B cell (primary cell): Measurements from ENCODE around the gene FTO. TPM values are rescaled to one million over a fixed set of nuclear protein-coding genes. Genes with fewer than 3 reads are reported as not detected.

Experiments
- ATAC-seq: fragments of 200-7000 bp; cut with Tn5 transposase; one replicate; pipeline ENCODE4 v1.10.0; 2021; ENCODE audit warnings: low read depth, mild to moderate bottlenecking, moderate number of reproducible peaks, moderate library complexity
- CTCF ChIA-PET: fragments of 350-600 bp; sonication (Branson Sonifier 250); formaldehyde crosslinking; loops from one replicate; lab custom pipeline; 2021; ENCODE audit warnings: antibody characterized with exemption, inconsistent platforms; lab: Charles Lee
- POLR2A ChIA-PET: fragments of 350-600 bp; sonication (Branson Sonifier 250); formaldehyde crosslinking; loops from one replicate; lab custom pipeline; 2021; ENCODE audit warnings: antibody characterized with exemption; lab: Charles Lee
- DNase-seq: peaks from one replicate; pipeline ENCODE4 v3.0.0; 2013
- H2AFZ ChIP-seq: 2 replicates; pipeline ENCODE4 v1.6.1; 2012; ENCODE audit warnings: mild to moderate bottlenecking, low read depth, low read length; ENCODE audit not compliant: insufficient read depth, poor library complexity, severe bottlenecking
- H3K27ac ChIP-seq, 2 donors: 1 replicate in 1 of 2; 2 replicates in 1 of 2; pipeline ENCODE4 v1.5.1; 2012 to 2013; ENCODE audit warnings: low read length in 2 of 2, mild to moderate bottlenecking in 2 of 2, moderate library complexity in 1 of 2
- H3K27me3 ChIP-seq, 4 experiments: fragments of 200-600 bp in 1 of 4; sonication (generic) in 1 of 4; replicated peaks in 1 of 4; 1 replicate in 2 of 4; 2 replicates in 2 of 4; pipeline versions ENCODE4 v1.6.1 to v1.7.0; 2013 to 2016; ENCODE audit warnings: low read length in 3 of 4, mild to moderate bottlenecking in 2 of 4, mixed read lengths in 1 of 4, moderate library complexity in 1 of 4; ENCODE audit not compliant: insufficient read depth in 4 of 4, control insufficient read depth in 3 of 4; ENCODE audit errors: control extremely low read depth in 1 of 4
- H3K36me3 ChIP-seq, 2 experiments: replicated peaks in 1 of 2; 1 replicate in 1 of 2; 2 replicates in 1 of 2; pipeline versions ENCODE4 v1.6.1 to v1.7.1; 2013; ENCODE audit warnings: low read length in 1 of 2; ENCODE audit not compliant: insufficient read depth in 2 of 2, control insufficient read depth in 1 of 2; ENCODE audit errors: control extremely low read depth in 1 of 2, extremely low read depth in 1 of 2
- H3K4me1 ChIP-seq, 2 donors: fragments of 200-600 bp in 1 of 2; sonication (generic) in 1 of 2; 1 replicate in 1 of 2; 2 replicates in 1 of 2; pipeline versions ENCODE4 v1.5.1 to v1.6.1; 2013 to 2017; ENCODE audit warnings: low read length in 2 of 2; ENCODE audit not compliant: control insufficient read depth in 2 of 2, insufficient read depth in 2 of 2
- H3K4me2 ChIP-seq: replicated peaks from 2 replicates; pipeline ENCODE3; 2012; ENCODE audit warnings: mild to moderate bottlenecking, low read depth, low read length; ENCODE audit not compliant: poor library complexity, severe bottlenecking
- H3K4me3 ChIP-seq, 5 experiments: fragments of 200-600 bp in 1 of 5; sonication (generic) in 1 of 5; 1 replicate in 3 of 5; 2 replicates in 2 of 5; pipeline versions ENCODE4 v1.5.1 to v1.7.0; 2011 to 2016; ENCODE audit warnings: low read length in 4 of 5, mild to moderate bottlenecking in 4 of 5, low read depth in 2 of 5, control low read depth in 1 of 5, moderate library complexity in 1 of 5; ENCODE audit not compliant: insufficient read depth in 1 of 5; ENCODE audit errors: control extremely low read depth in 1 of 5, extremely low read depth in 1 of 5
- H3K79me2 ChIP-seq: fragments of 200-600 bp; sonication (generic); one replicate; pipeline ENCODE4 v1.6.0; 2016; ENCODE audit warnings: low read length; ENCODE audit not compliant: control insufficient read depth, insufficient read depth
- H3K9ac ChIP-seq: fragments of 200-600 bp; sonication (generic); 2 replicates; pipeline ENCODE4 v1.6.1; 2017; ENCODE audit warnings: mild to moderate bottlenecking, low read length, moderate library complexity
- H3K9me3 ChIP-seq, 3 donors: one replicate each; pipeline versions ENCODE4 v1.6.1 to v1.7.1; 2013; ENCODE audit warnings: low read length in 2 of 3; ENCODE audit not compliant: control insufficient read depth in 2 of 3, insufficient read depth in 1 of 3; ENCODE audit errors: control extremely low read depth in 1 of 3
- H4K20me1 ChIP-seq: 2 replicates; pipeline ENCODE4 v1.6.0; 2012; ENCODE audit warnings: mild to moderate bottlenecking, low read length; ENCODE audit not compliant: insufficient read depth, control insufficient read depth, poor library complexity, severe bottlenecking
- H3K27ac Mint-ChIP-seq: one replicate; pipeline ENCODE4 v1.8.0; 2021; ENCODE audit warnings: mixed read lengths
- H3K27me3 Mint-ChIP-seq: one replicate; pipeline ENCODE4 v1.8.0; 2021; ENCODE audit warnings: mixed read lengths
- H3K4me1 Mint-ChIP-seq: one replicate; pipeline ENCODE4 v1.8.0; 2021; ENCODE audit warnings: mixed read lengths
- H3K4me3 Mint-ChIP-seq: one replicate; pipeline ENCODE4 v1.8.0; 2021; ENCODE audit warnings: mixed read lengths
- H3K9me3 Mint-ChIP-seq: one replicate; pipeline ENCODE4 v1.8.0; 2022; ENCODE audit warnings: mixed read lengths; ENCODE audit not compliant: insufficient read depth
- EZH2 ChIP-seq: IDR thresholded peaks from 2 replicates; pipeline ENCODE4 v1.6.1; 2012; ENCODE audit warnings: borderline replicate concordance, low read depth, mild to moderate bottlenecking, moderate library complexity, low read length; ENCODE audit not compliant: insufficient read depth, poor library complexity, severe bottlenecking
- WGBS: methylation state at CpG from one replicate; pipeline ENCODE4 v1.1.5; 2013; ENCODE audit warnings: missing lambda C conversion rate; ENCODE audit not compliant: insufficient coverage; 5-methylcytosine and 5-hydroxymethylcytosine counted together
- intact Hi-C: fragments of 100-400 bp; cut with micrococcal nuclease; formaldehyde crosslinking; loops from one replicate; pipeline ENCODE4 v1.10.0; 2022
- polyA plus RNA-seq: library from polyadenylated mRNA; depleted of rRNA; stranded (reverse); fragments of >200 nt; gene quantifications from 2 replicates; pipeline ENCODE4 v1.2.3, GENCODE V29; 2012
- total RNA-seq, 2 donors: library from RNA; stranded (reverse); fragments of 120-200 nt in 1 of 2; gene quantifications; 1 replicate in 1 of 2; 2 replicates in 1 of 2; pipeline versions ENCODE4 v1.2.3 to v1.2.4, GENCODE V29; 2013 to 2022
- TF ChIP-seq, protein P1 (sequence below): fragments of 200-600 bp; IDR thresholded peaks from one replicate; pipeline ENCODE4 v1.8.0; 2022; ENCODE audit warnings: antibody characterized with exemption, mild to moderate bottlenecking

Gene FTO
- total and polyA plus RNA-seq, 2 donors (not counting 1 experiment from before 2014, with no cell fraction given), result 26.5 to 68.5 TPM

DNA sequence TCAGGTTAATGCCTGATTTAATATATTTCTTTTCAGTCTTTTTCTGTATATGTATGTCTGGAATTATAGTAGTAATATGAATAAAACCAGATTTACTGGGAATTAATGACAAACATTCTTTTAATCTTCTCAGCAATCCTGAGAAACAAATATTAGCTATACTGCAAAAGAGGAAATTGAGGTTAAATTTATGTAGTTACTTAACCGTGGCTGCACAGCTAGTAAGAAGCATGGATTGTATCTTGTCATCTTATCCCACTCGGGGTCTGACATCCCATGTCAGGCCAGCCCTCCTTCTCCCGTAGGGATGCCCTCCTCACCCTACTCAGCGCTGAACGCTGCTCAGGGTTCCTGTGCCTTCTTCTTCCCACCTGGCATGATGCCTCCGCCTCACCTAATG is 143.0 kb downstream of the FTO start:
- no peaks in the 10 kb centered on the region for H3K79me2 ChIP-seq
- Mint-ChIP-seq H3K27me3 (no peaks in the 10 kb centered on the region), H3K27ac (no peak overlapping the region), H3K4me3 (no peak overlapping the region), H3K9me3 (no peaks in the 10 kb centered on the region), H3K4me1 (peaks cover 17% of the 10 kb centered on the region)
- POLR2A ChIA-PET, result no interaction called here
- no peak overlapping the region for H3K27ac ChIP-seq
- no peak overlapping the region for H3K4me2 ChIP-seq
- 0% methylated on average over 2 of the region's 6 CpGs for WGBS
- no peak overlapping the region for H3K4me3 ChIP-seq
- H4K20me1 ChIP-seq, result no peaks in the 10 kb centered on the region
- H3K9ac ChIP-seq, result no peak overlapping the region
- no peak for ATAC-seq
- DNase-seq, result no peak
- TF ChIP-seq, protein P1, sequence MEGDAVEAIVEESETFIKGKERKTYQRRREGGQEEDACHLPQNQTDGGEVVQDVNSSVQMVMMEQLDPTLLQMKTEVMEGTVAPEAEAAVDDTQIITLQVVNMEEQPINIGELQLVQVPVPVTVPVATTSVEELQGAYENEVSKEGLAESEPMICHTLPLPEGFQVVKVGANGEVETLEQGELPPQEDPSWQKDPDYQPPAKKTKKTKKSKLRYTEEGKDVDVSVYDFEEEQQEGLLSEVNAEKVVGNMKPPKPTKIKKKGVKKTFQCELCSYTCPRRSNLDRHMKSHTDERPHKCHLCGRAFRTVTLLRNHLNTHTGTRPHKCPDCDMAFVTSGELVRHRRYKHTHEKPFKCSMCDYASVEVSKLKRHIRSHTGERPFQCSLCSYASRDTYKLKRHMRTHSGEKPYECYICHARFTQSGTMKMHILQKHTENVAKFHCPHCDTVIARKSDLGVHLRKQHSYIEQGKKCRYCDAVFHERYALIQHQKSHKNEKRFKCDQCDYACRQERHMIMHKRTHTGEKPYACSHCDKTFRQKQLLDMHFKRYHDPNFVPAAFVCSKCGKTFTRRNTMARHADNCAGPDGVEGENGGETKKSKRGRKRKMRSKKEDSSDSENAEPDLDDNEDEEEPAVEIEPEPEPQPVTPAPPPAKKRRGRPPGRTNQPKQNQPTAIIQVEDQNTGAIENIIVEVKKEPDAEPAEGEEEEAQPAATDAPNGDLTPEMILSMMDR, result no peak
- no peak for TF ChIP-seq EZH2
- H2AFZ ChIP-seq, result no peak overlapping the region
- CTCF ChIA-PET, result no interaction called here
- peaks cover 0 to 7% of the 10 kb centered on the region in 2 experiments for H3K36me3 ChIP-seq
- H3K27me3 ChIP-seq, result no peaks in the 10 kb centered on the region
- H3K4me1 ChIP-seq, result peaks cover 0 to 3% of the 10 kb centered on the region in 2 donors
- intact Hi-C loops, result no loop called here
- no peaks in the 10 kb centered on the region for H3K9me3 ChIP-seq

GRCh38 chr16:53848277-53848942 is 144.5 kb downstream of the FTO start:
- intact Hi-C loops, result no loop called here
- H4K20me1 ChIP-seq, result no peaks in the 10 kb centered on the region
- H3K27ac Mint-ChIP-seq, result no peak overlapping the region
- H3K4me1 Mint-ChIP-seq, result peaks cover 17% of the 10 kb centered on the region
- 37% methylated on average over 3 of the region's 3 CpGs for WGBS
- DNase-seq (no peak), ATAC-seq (no peak)
- H2AFZ ChIP-seq, result no peak overlapping the region
- H3K9me3 ChIP-seq, result peaks cover 0 to 1% (median 0%) of the 10 kb centered on the region in 3 donors
- H3K4me3 ChIP-seq, result no peak overlapping the region
- H3K27me3 Mint-ChIP-seq, result no peaks in the 10 kb centered on the region
- ChIA-PET CTCF (interaction anchor here (0.7 kb wide), 1 partner anchor 704 kb away, joined by 3 read pairs; no protein-coding TSS in a partner anchor), POLR2A (interaction anchor here (0.7 kb wide), 1 partner anchor 1002 kb away, joined by 4 read pairs; no protein-coding TSS in a partner anchor)
- no peak overlapping the region for H3K4me2 ChIP-seq
- H3K9me3 Mint-ChIP-seq, result no peaks in the 10 kb centered on the region
- no peaks in the 10 kb centered on the region for H3K27me3 ChIP-seq
- no peak overlapping the region for H3K4me3 Mint-ChIP-seq
- no peak overlapping the region for H3K9ac ChIP-seq
- peaks cover 0 to 7% of the 10 kb centered on the region in 2 experiments for H3K36me3 ChIP-seq
- H3K79me2 ChIP-seq, result no peaks in the 10 kb centered on the region
- TF ChIP-seq EZH2, result no peak
- TF ChIP-seq, protein P1, result no peak
- H3K27ac ChIP-seq, result no peak overlapping the region
- H3K4me1 ChIP-seq, result peaks cover 0 to 3% of the 10 kb centered on the region in 2 donors
